ENCODE measurements around the gene TRERF1.

The TRERF1 gene

GRCh38 chr6:42229506-42230119, 222.1 kb downstream of the TRERF1 start:
- Histone ChIP-seq H3K27me3 (ENCODE audit: control insufficient read depth in 1 of 2, insufficient read depth in 2 of 2, low read length in 2 of 2) (no peaks in the 10 kb centered on the region), H3K36me3 (ENCODE audit: insufficient read depth, low read length) (peaks cover 11% of the 10 kb centered on the region), H3K9me3 (ENCODE audit: low read length) (no peaks in the 10 kb centered on the region), H3K27ac (ENCODE audit: low read depth, low read length) (no peak overlapping the region), H3K4me3 (ENCODE audit: low read depth in 1 of 2, low read length in 2 of 2) (no peak overlapping the region), H3K9ac (ENCODE audit: low read length) (no peak overlapping the region), H3K4me1 (ENCODE audit: insufficient read depth, low read length) (no peaks in the 10 kb centered on the region)

- no peaks in the 10 kb centered on the region for H3K4me1 ChIP-seq (ENCODE audit: insufficient read depth, low read length)
- H3K27ac ChIP-seq (ENCODE audit: low read depth, low read length) = no peak overlapping the region
- H3K36me3 ChIP-seq (ENCODE audit: insufficient read depth, low read length) = peaks cover 11% of the 10 kb centered on the region
- H3K4me3 ChIP-seq (ENCODE audit: low read depth in 1 of 2, low read length in 2 of 2) = no peak overlapping the region
- no peaks in the 10 kb centered on the region for H3K27me3 ChIP-seq (ENCODE audit: control insufficient read depth in 1 of 2, insufficient read depth in 2 of 2, low read length in 2 of 2)
- H3K9ac ChIP-seq (ENCODE audit: low read length) = no peak overlapping the region
- H3K9me3 ChIP-seq (ENCODE audit: low read length) = no peaks in the 10 kb centered on the region
Measured at GRCh38 chr6:42228305-42228704, 223.4 kb downstream of the TRERF1 start.

GRCh38 chr6:42227173-42227850, 224.4 kb downstream of the TRERF1 start:
- Histone ChIP-seq H3K27ac (ENCODE audit: low read depth, low read length) (no peak overlapping the region), H3K4me3 (ENCODE audit: low read depth in 1 of 2, low read length in 2 of 2) (no peak overlapping the region)

GRCh38 chr6:42226645-42227143, 225.0 kb downstream of the TRERF1 start:
- no peaks in the 10 kb centered on the region for H3K9me3 ChIP-seq (ENCODE audit: low read length)
- no peak overlapping the region for H3K27ac ChIP-seq (ENCODE audit: low read depth, low read length)
- H3K4me3 ChIP-seq (ENCODE audit: low read depth in 1 of 2, low read length in 2 of 2) = no peak overlapping the region
- H3K4me1 ChIP-seq (ENCODE audit: insufficient read depth, low read length) = no peaks in the 10 kb centered on the region
- no peaks in the 10 kb centered on the region for H3K27me3 ChIP-seq (ENCODE audit: control insufficient read depth in 1 of 2, insufficient read depth in 2 of 2, low read length in 2 of 2)
- H3K36me3 ChIP-seq (ENCODE audit: insufficient read depth, low read length) = peaks cover 4% of the 10 kb centered on the region
- H3K9ac ChIP-seq (ENCODE audit: low read length) = no peak overlapping the region

More at GRCh38 chr6:42227173-42227850, 224.4 kb downstream of the TRERF1 start:
- Histone ChIP-seq H3K4me1 (ENCODE audit: insufficient read depth, low read length) (no peaks in the 10 kb centered on the region), H3K9ac (ENCODE audit: low read length) (no peak overlapping the region), H3K9me3 (ENCODE audit: low read length) (no peaks in the 10 kb centered on the region), H3K36me3 (ENCODE audit: insufficient read depth, low read length) (peaks cover 7% of the 10 kb centered on the region), H3K27me3 (ENCODE audit: control insufficient read depth in 1 of 2, insufficient read depth in 2 of 2, low read length in 2 of 2) (no peaks in the 10 kb centered on the region)

GRCh38 chr6:42226161-42226611, 225.5 kb downstream of the TRERF1 start:
- no peak overlapping the region for H3K9ac ChIP-seq (ENCODE audit: low read length)
- H3K4me1 ChIP-seq (ENCODE audit: insufficient read depth, low read length) = no peaks in the 10 kb centered on the region
- no peaks in the 10 kb centered on the region for H3K36me3 ChIP-seq (ENCODE audit: insufficient read depth, low read length)
- no peak overlapping the region for H3K4me3 ChIP-seq (ENCODE audit: low read depth in 1 of 2, low read length in 2 of 2)
- H3K27me3 ChIP-seq (ENCODE audit: control insufficient read depth in 1 of 2, insufficient read depth in 2 of 2, low read length in 2 of 2) = no peaks in the 10 kb centered on the region
- no peaks in the 10 kb centered on the region for H3K9me3 ChIP-seq (ENCODE audit: low read length)
- no peak overlapping the region for H3K27ac ChIP-seq (ENCODE audit: low read depth, low read length)

- Histone ChIP-seq H3K9me3 (ENCODE audit: low read length) (no peaks in the 10 kb centered on the region), H3K4me3 (ENCODE audit: low read depth in 1 of 2, low read length in 2 of 2) (no peak overlapping the region), H3K27me3 (ENCODE audit: control insufficient read depth in 1 of 2, insufficient read depth in 2 of 2, low read length in 2 of 2) (no peaks in the 10 kb centered on the region), H3K36me3 (ENCODE audit: insufficient read depth, low read length) (no peaks in the 10 kb centered on the region), H3K9ac (ENCODE audit: low read length) (no peak overlapping the region), H3K4me1 (ENCODE audit: insufficient read depth, low read length) (no peaks in the 10 kb centered on the region), H3K27ac (ENCODE audit: low read depth, low read length) (no peak overlapping the region)
Measured at GRCh38 chr6:42225419-42225818, 226.3 kb downstream of the TRERF1 start.

- H3K4me1 ChIP-seq (ENCODE audit: insufficient read depth, low read length) = no peaks in the 10 kb centered on the region
- H3K9ac ChIP-seq (ENCODE audit: low read length) = no peak overlapping the region
- no peak overlapping the region for H3K4me3 ChIP-seq (ENCODE audit: low read depth in 1 of 2, low read length in 2 of 2)
- no peak overlapping the region for H3K27ac ChIP-seq (ENCODE audit: low read depth, low read length)
- H3K36me3 ChIP-seq (ENCODE audit: insufficient read depth, low read length) = no peaks in the 10 kb centered on the region
- no peaks in the 10 kb centered on the region for H3K9me3 ChIP-seq (ENCODE audit: low read length)
- H3K27me3 ChIP-seq (ENCODE audit: control insufficient read depth in 1 of 2, insufficient read depth in 2 of 2, low read length in 2 of 2) = no peaks in the 10 kb centered on the region
Measured at GRCh38 chr6:42225029-42225339, 226.7 kb downstream of the TRERF1 start.

GRCh38 chr6:42224222-42225028, 227.3 kb downstream of the TRERF1 start:
- Histone ChIP-seq H3K9me3 (ENCODE audit: low read length) (no peaks in the 10 kb centered on the region), H3K36me3 (ENCODE audit: insufficient read depth, low read length) (no peaks in the 10 kb centered on the region), H3K4me3 (ENCODE audit: low read depth in 1 of 2, low read length in 2 of 2) (no peak overlapping the region), H3K9ac (ENCODE audit: low read length) (no peak overlapping the region), H3K27ac (ENCODE audit: low read depth, low read length) (no peak overlapping the region), H3K4me1 (ENCODE audit: insufficient read depth, low read length) (no peaks in the 10 kb centered on the region), H3K27me3 (ENCODE audit: control insufficient read depth in 1 of 2, insufficient read depth in 2 of 2, low read length in 2 of 2) (no peaks in the 10 kb centered on the region)

GRCh38 chr6:42222448-42222847, 229.3 kb downstream of the TRERF1 start:
- Histone ChIP-seq H3K27me3 (ENCODE audit: control insufficient read depth in 1 of 2, insufficient read depth in 2 of 2, low read length in 2 of 2) (no peaks in the 10 kb centered on the region), H3K9me3 (ENCODE audit: low read length) (no peaks in the 10 kb centered on the region), H3K36me3 (ENCODE audit: insufficient read depth, low read length) (no peaks in the 10 kb centered on the region), H3K9ac (ENCODE audit: low read length) (no peak overlapping the region), H3K4me3 (ENCODE audit: low read depth in 1 of 2, low read length in 2 of 2) (no peak overlapping the region), H3K27ac (ENCODE audit: low read depth, low read length) (no peak overlapping the region), H3K4me1 (ENCODE audit: insufficient read depth, low read length) (no peaks in the 10 kb centered on the region)

- Histone ChIP-seq H3K4me3 (ENCODE audit: low read depth in 1 of 2, low read length in 2 of 2) (no peak overlapping the region), H3K9ac (ENCODE audit: low read length) (no peak overlapping the region), H3K27ac (ENCODE audit: low read depth, low read length) (no peak overlapping the region), H3K9me3 (ENCODE audit: low read length) (no peaks in the 10 kb centered on the region), H3K27me3 (ENCODE audit: control insufficient read depth in 1 of 2, insufficient read depth in 2 of 2, low read length in 2 of 2) (no peaks in the 10 kb centered on the region), H3K4me1 (ENCODE audit: insufficient read depth, low read length) (peaks cover 4% of the 10 kb centered on the region), H3K36me3 (ENCODE audit: insufficient read depth, low read length) (no peaks in the 10 kb centered on the region)
Measured at GRCh38 chr6:42221546-42221945, 230.2 kb downstream of the TRERF1 start.

GRCh38 chr6:42220807-42221206, 230.9 kb downstream of the TRERF1 start:
- H3K36me3 ChIP-seq (ENCODE audit: insufficient read depth, low read length) = no peaks in the 10 kb centered on the region
- no peak overlapping the region for H3K9ac ChIP-seq (ENCODE audit: low read length)
- peaks cover 7% of the 10 kb centered on the region for H3K4me1 ChIP-seq (ENCODE audit: insufficient read depth, low read length)
- no peak overlapping the region for H3K4me3 ChIP-seq (ENCODE audit: low read depth in 1 of 2, low read length in 2 of 2)
- H3K27me3 ChIP-seq (ENCODE audit: control insufficient read depth in 1 of 2, insufficient read depth in 2 of 2, low read length in 2 of 2) = no peaks in the 10 kb centered on the region
- H3K9me3 ChIP-seq (ENCODE audit: low read length) = no peaks in the 10 kb centered on the region
- H3K27ac ChIP-seq (ENCODE audit: low read depth, low read length) = no peak overlapping the region

Data from muscle layer of colon (tissue), 2 donors.